Natural killer cell (primary cell): ENCODE data around the gene CPHXL. TPM values are rescaled to one million over a fixed set of nuclear protein-coding genes. Genes with fewer than 3 reads are reported as not detected.

Experiments used
- ATAC-seq, 3 donors: fragments of 150-1000 bp in 2 of 3; fragments of 200-7000 bp in 1 of 3; cut with Tn5 transposase; 1 replicate in 1 of 3; 2 replicates in 2 of 3; pipeline ENCODE4 v1.10.0; 2021; ENCODE audit warnings: mild to moderate bottlenecking in 2 of 3, moderate library complexity in 2 of 3
- DNase-seq, 2 donors: peaks; one replicate each; pipeline versions ENCODE4 v3.0.0 to v3.0.0-alpha.2; 2013 to 2021; ENCODE audit warnings: mixed read lengths in 1 of 2
- H3K27ac ChIP-seq: one replicate; pipeline ENCODE4 v1.5.1; 2013; ENCODE audit warnings: mild to moderate bottlenecking, low read length
- H3K27me3 ChIP-seq: one replicate; pipeline ENCODE4 v1.6.1; 2013; ENCODE audit warnings: low read length; ENCODE audit not compliant: control insufficient read depth, insufficient read depth
- H3K36me3 ChIP-seq: one replicate; pipeline ENCODE4 v1.6.1; 2013; ENCODE audit warnings: low read length; ENCODE audit not compliant: control insufficient read depth, insufficient read depth
- H3K4me1 ChIP-seq: one replicate; pipeline ENCODE4 v1.6.1; 2013; ENCODE audit warnings: low read length; ENCODE audit not compliant: control insufficient read depth, insufficient read depth
- H3K4me3 ChIP-seq: one replicate; pipeline ENCODE4 v1.5.1; 2013; ENCODE audit warnings: low read length
- H3K9me3 ChIP-seq: one replicate; pipeline ENCODE4 v1.6.1; 2013; ENCODE audit warnings: low read length; ENCODE audit not compliant: control insufficient read depth, insufficient read depth
- H3K27ac Mint-ChIP-seq, 2 donors: one replicate each; pipeline ENCODE4 v1.8.0; 2022; ENCODE audit warnings: mild to moderate bottlenecking in 2 of 2, mixed read lengths in 2 of 2, moderate library complexity in 1 of 2
- H3K27me3 Mint-ChIP-seq, 2 donors: one replicate each; pipeline ENCODE4 v1.8.0; 2022; ENCODE audit warnings: low read depth in 2 of 2, mixed read lengths in 2 of 2
- H3K36me3 Mint-ChIP-seq: one replicate; pipeline ENCODE4 v1.8.0; 2022; ENCODE audit warnings: mixed read lengths
- H3K4me1 Mint-ChIP-seq, 2 donors: one replicate each; pipeline ENCODE4 v1.8.0; 2022; ENCODE audit warnings: mixed read lengths in 2 of 2
- H3K4me3 Mint-ChIP-seq: one replicate; pipeline ENCODE4 v1.8.0; 2022; ENCODE audit warnings: mild to moderate bottlenecking, moderate library complexity, mixed read lengths
- H3K9me3 Mint-ChIP-seq, 2 donors: one replicate each; pipeline ENCODE4 v1.8.0; 2022; ENCODE audit warnings: mixed read lengths in 2 of 2
- CTCF ChIP-seq: fragments of 200-600 bp; IDR thresholded peaks from one replicate; pipeline ENCODE4 v1.8.0; 2022; ENCODE audit warnings: antibody characterized with exemption
- WGBS: methylation state at CpG from one replicate; pipeline ENCODE4 v1.1.7; 2013; ENCODE audit warnings: missing lambda C conversion rate; ENCODE audit not compliant: insufficient coverage; 5-methylcytosine and 5-hydroxymethylcytosine counted together
- intact Hi-C: fragments of 100-400 bp; cut with micrococcal nuclease; formaldehyde crosslinking; loops from one replicate; pipeline ENCODE4 v1.14.2; 2022
- total RNA-seq, 4 donors: library from RNA; stranded (reverse); fragments of 120-200 nt in 1 of 4; gene quantifications; one replicate each; pipeline versions ENCODE4 v1.2.3 to v1.2.4, GENCODE V29; 2013 to 2022

CPHXL gene
- total RNA-seq, 3 donors from 2014 or later (not counting 1 experiment from before 2014, with no cell fraction given): not detected

- H3K9me3 ChIP-seq: no peaks in the 10 kb centered on the region
- H3K4me1 ChIP-seq: no peaks in the 10 kb centered on the region
- H3K36me3 ChIP-seq: no peaks in the 10 kb centered on the region
- H3K4me3 Mint-ChIP-seq: no peak overlapping the region
- no peak overlapping the region for H3K27ac Mint-ChIP-seq
- ATAC-seq (no peak), DNase-seq (no peak)
- no peak for TF ChIP-seq CTCF
- WGBS: 100% methylated on average over 2 of the region's 4 CpGs
- intact Hi-C loops: no loop called here
- H3K27ac ChIP-seq: no peak overlapping the region
- no peaks in the 10 kb centered on the region for H3K4me1 Mint-ChIP-seq
- H3K27me3 ChIP-seq: no peaks in the 10 kb centered on the region
- H3K9me3 Mint-ChIP-seq: peaks cover 3 to 5% of the 10 kb centered on the region in 2 donors
- peaks cover 0 to 7% of the 10 kb centered on the region in 2 donors for H3K27me3 Mint-ChIP-seq
- H3K4me3 ChIP-seq: no peak overlapping the region
- H3K36me3 Mint-ChIP-seq: no peaks in the 10 kb centered on the region
Observed at GRCh38 chr16:75718452-75718851, 7.8 kb downstream of the CPHXL start.

- Mint-ChIP-seq H3K4me3 (no peak overlapping the region), H3K9me3 (peaks cover 0 to 3% of the 10 kb centered on the region in 2 donors), H3K27ac (no peak overlapping the region), H3K36me3 (no peaks in the 10 kb centered on the region), H3K4me1 (no peaks in the 10 kb centered on the region), H3K27me3 (peaks cover 0 to 7% of the 10 kb centered on the region in 2 donors)
- no peaks in the 10 kb centered on the region for H3K4me1 ChIP-seq
- ATAC-seq (no peak), DNase-seq (no peak)
- H3K4me3 ChIP-seq: no peak overlapping the region
- peaks cover 5% of the 10 kb centered on the region for H3K9me3 ChIP-seq
- no peaks in the 10 kb centered on the region for H3K27me3 ChIP-seq
- H3K27ac ChIP-seq: no peak overlapping the region
- H3K36me3 ChIP-seq: no peaks in the 10 kb centered on the region
- no peak for TF ChIP-seq CTCF
- intact Hi-C loops: no loop called here
Observed at GRCh38 chr16:75714661-75715060, 11.6 kb downstream of the CPHXL start.

- H3K27me3 Mint-ChIP-seq: peaks cover 0 to 3% of the 10 kb centered on the region in 2 donors
- intact Hi-C loops: no loop called here
- no peaks in the 10 kb centered on the region for H3K4me1 Mint-ChIP-seq
- Histone ChIP-seq H3K36me3 (no peaks in the 10 kb centered on the region), H3K4me1 (no peaks in the 10 kb centered on the region), H3K9me3 (peaks cover 8% of the 10 kb centered on the region), H3K27ac (no peak overlapping the region), H3K27me3 (no peaks in the 10 kb centered on the region), H3K4me3 (no peak overlapping the region)
- ATAC-seq: no peak
- H3K4me3 Mint-ChIP-seq: no peak overlapping the region
- no peak for DNase-seq
- peaks cover 0 to 3% of the 10 kb centered on the region in 2 donors for H3K9me3 Mint-ChIP-seq
- TF ChIP-seq CTCF: no peak
- 100% methylated on average over 2 of the region's 2 CpGs for WGBS
- no peaks in the 10 kb centered on the region for H3K36me3 Mint-ChIP-seq
- H3K27ac Mint-ChIP-seq: no peak overlapping the region
Observed at GRCh38 chr16:75710344-75710743, 15.9 kb downstream of the CPHXL start.

GRCh38 chr16:75703306-75703705 lies 23.0 kb downstream of the CPHXL start:
- DNase-seq: no peak

More at GRCh38 chr16:75703306-75703705, 23.0 kb downstream of the CPHXL start:
- Mint-ChIP-seq H3K4me3 (no peak overlapping the region), H3K27me3 (no peaks in the 10 kb centered on the region), H3K9me3 (no peaks in the 10 kb centered on the region), H3K36me3 (no peaks in the 10 kb centered on the region), H3K27ac (no peak overlapping the region), H3K4me1 (no peaks in the 10 kb centered on the region)
- intact Hi-C loops: no loop called here
- no peaks in the 10 kb centered on the region for H3K4me1 ChIP-seq
- no peak overlapping the region for H3K4me3 ChIP-seq
- H3K36me3 ChIP-seq: no peaks in the 10 kb centered on the region
- no peak for TF ChIP-seq CTCF
- H3K9me3 ChIP-seq: no peaks in the 10 kb centered on the region
- 94% methylated on average over 4 of the region's 4 CpGs for WGBS
- no peak overlapping the region for H3K27ac ChIP-seq
- ATAC-seq: no peak
- H3K27me3 ChIP-seq: no peaks in the 10 kb centered on the region
